NB4 (cell line): ENCODE data around the gene C13orf46.

ENCODE experiments used
- DNase-seq: peaks from one replicate; pipeline ENCODE4 v3.0.0; 2010; ENCODE audit warnings: low read depth
- H3K4me3 ChIP-seq: one replicate; pipeline ENCODE4 v1.5.1; 2011; ENCODE audit warnings: mild to moderate bottlenecking, low read depth, low read length, moderate library complexity
- CTCF ChIP-seq: IDR thresholded peaks from one replicate; pipeline ENCODE4 v1.5.1; 2012; ENCODE audit warnings: low read depth, low read length
- MAX ChIP-seq: IDR thresholded peaks from 2 replicates; pipeline ENCODE4 v1.6.1; 2011; ENCODE audit warnings: low read depth, low read length
- MYC ChIP-seq: IDR thresholded peaks from 2 replicates; pipeline ENCODE4 v1.6.1; 2011; ENCODE audit warnings: low read depth, low read length
- POLR2A ChIP-seq: IDR thresholded peaks from 2 replicates; pipeline ENCODE4 v1.6.1; 2011; ENCODE audit warnings: mild to moderate bottlenecking; ENCODE audit not compliant: insufficient read length; ENCODE audit errors: extremely low read depth

Gene C13orf46

GRCh38 chr13:113918981-113919701 is 54.7 kb downstream of the C13orf46 start:
- no peak overlapping the region for H3K4me3 ChIP-seq
- no peak for TF ChIP-seq MYC
- TF ChIP-seq MAX: no peak
- TF ChIP-seq POLR2A: no peak
- TF ChIP-seq CTCF: no peak
- no peak for DNase-seq

- no peak for DNase-seq
- no peak overlapping the region for H3K4me3 ChIP-seq
- TF ChIP-seq MYC (no peak), MAX (no peak), CTCF (no peak), POLR2A (no peak)
These were observed 55.3 kb downstream of the C13orf46 start for GRCh38 chr13:113918580-113918979.

GRCh38 chr13:113917594-113918371 is 56.1 kb downstream of the C13orf46 start:
- no peak overlapping the region for H3K4me3 ChIP-seq
- no peak for TF ChIP-seq MYC
- TF ChIP-seq CTCF: no peak
- no peak for TF ChIP-seq MAX
- no peak for TF ChIP-seq POLR2A
- no peak for DNase-seq

GRCh38 chr13:113917096-113917495 is 56.8 kb downstream of the C13orf46 start:
- DNase-seq: no peak
- H3K4me3 ChIP-seq: no peak overlapping the region
- TF ChIP-seq MAX (no peak), POLR2A (no peak), MYC (no peak), CTCF (no peak)

- TF ChIP-seq MAX: no peak
- no peak for TF ChIP-seq MYC
- TF ChIP-seq POLR2A: no peak
- no peak for TF ChIP-seq CTCF
- peak; percentile 64 for DNase-seq
- H3K4me3 ChIP-seq: no peak overlapping the region
These were observed 57.5 kb downstream of the C13orf46 start for GRCh38 chr13:113916330-113916815.
